Measurements from ENCODE around the gene TMC6. TPM values are rescaled to one million over a fixed set of nuclear protein-coding genes. Genes with fewer than 3 reads are reported as not detected.
A peak's percentile ranks its signal among the peaks of the same experiment; 100 is the strongest.

The TMC6 gene
- total and polyA plus RNA-seq, 2 of the 13 experiments (the other 11 are each of a cell fraction or from before 2014, with no cell fraction given): 48.4 to 99.1 TPM

- 0 out of 2 replicates have a peak, but pooled peaks have one; percentile 21 for TF ChIP-seq ZNF12 (CRISPR knock-in tag; IDR thresholded peaks at IDR 0.05)
- no peak for TF ChIP-seq HES4 (CRISPR knock-in tag; IDR thresholded peaks at IDR 0.05; ENCODE audit: borderline replicate concordance)
- TF ChIP-seq SIX1 (CRISPR knock-in tag; IDR thresholded peaks at IDR 0.05; ENCODE audit: borderline replicate concordance): no peak
- peak; percentile 43; the same call in 1 of the 2 replicates for TF ChIP-seq MXD3 (CRISPR knock-in tag; IDR thresholded peaks at IDR 0.05)
- TF ChIP-seq, protein P1, sequence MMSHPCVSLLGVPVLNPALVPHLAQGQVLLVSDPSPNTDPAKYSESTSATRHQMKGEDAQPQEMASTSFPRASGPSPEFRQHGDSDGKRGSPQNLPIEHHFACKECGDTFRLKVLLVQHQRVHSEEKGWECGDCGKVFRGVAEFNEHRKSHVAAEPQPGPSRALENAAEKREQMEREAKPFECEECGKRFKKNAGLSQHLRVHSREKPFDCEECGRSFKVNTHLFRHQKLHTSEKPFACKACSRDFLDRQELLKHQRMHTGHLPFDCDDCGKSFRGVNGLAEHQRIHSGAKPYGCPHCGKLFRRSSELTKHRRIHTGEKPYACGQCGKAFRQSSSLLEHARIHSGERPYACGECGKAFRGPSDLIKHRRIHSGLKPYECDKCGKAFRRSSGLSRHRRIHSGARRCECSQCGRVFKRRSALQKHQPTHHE (CRISPR knock-in tag; IDR thresholded peaks at IDR 0.05; ENCODE audit: borderline replicate concordance): peak; percentile 83; the same call in 1 of the 2 replicates
- peak; percentile 51; the same call in 1 of the 2 replicates for TF ChIP-seq MTF2 (CRISPR knock-in tag; IDR thresholded peaks at IDR 0.05; ENCODE audit: borderline replicate concordance)
- TF ChIP-seq NKX3-1 (CRISPR knock-in tag; IDR thresholded peaks at IDR 0.05): peak; percentile 73; the same call in 1 of the 2 replicates
- TF ChIP-seq, protein P2, sequence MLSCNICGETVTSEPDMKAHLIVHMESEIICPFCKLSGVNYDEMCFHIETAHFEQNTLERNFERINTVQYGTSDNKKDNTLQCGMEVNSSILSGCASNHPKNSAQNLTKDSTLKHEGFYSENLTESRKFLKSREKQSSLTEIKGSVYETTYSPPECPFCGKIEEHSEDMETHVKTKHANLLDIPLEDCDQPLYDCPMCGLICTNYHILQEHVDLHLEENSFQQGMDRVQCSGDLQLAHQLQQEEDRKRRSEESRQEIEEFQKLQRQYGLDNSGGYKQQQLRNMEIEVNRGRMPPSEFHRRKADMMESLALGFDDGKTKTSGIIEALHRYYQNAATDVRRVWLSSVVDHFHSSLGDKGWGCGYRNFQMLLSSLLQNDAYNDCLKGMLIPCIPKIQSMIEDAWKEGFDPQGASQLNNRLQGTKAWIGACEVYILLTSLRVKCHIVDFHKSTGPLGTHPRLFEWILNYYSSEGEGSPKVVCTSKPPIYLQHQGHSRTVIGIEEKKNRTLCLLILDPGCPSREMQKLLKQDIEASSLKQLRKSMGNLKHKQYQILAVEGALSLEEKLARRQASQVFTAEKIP (CRISPR knock-in tag; IDR thresholded peaks at IDR 0.05; ENCODE audit: borderline replicate concordance): no peak
- TF ChIP-seq ZBTB43 (CRISPR knock-in tag; conservative IDR thresholded peaks at IDR 0.05): 0 out of 2 replicates have a peak, but pooled peaks have one; percentile 70
- peak; percentile 86 for TF ChIP-seq MAX (IDR thresholded peaks at IDR 0.05)
- TF ChIP-seq, protein P3, sequence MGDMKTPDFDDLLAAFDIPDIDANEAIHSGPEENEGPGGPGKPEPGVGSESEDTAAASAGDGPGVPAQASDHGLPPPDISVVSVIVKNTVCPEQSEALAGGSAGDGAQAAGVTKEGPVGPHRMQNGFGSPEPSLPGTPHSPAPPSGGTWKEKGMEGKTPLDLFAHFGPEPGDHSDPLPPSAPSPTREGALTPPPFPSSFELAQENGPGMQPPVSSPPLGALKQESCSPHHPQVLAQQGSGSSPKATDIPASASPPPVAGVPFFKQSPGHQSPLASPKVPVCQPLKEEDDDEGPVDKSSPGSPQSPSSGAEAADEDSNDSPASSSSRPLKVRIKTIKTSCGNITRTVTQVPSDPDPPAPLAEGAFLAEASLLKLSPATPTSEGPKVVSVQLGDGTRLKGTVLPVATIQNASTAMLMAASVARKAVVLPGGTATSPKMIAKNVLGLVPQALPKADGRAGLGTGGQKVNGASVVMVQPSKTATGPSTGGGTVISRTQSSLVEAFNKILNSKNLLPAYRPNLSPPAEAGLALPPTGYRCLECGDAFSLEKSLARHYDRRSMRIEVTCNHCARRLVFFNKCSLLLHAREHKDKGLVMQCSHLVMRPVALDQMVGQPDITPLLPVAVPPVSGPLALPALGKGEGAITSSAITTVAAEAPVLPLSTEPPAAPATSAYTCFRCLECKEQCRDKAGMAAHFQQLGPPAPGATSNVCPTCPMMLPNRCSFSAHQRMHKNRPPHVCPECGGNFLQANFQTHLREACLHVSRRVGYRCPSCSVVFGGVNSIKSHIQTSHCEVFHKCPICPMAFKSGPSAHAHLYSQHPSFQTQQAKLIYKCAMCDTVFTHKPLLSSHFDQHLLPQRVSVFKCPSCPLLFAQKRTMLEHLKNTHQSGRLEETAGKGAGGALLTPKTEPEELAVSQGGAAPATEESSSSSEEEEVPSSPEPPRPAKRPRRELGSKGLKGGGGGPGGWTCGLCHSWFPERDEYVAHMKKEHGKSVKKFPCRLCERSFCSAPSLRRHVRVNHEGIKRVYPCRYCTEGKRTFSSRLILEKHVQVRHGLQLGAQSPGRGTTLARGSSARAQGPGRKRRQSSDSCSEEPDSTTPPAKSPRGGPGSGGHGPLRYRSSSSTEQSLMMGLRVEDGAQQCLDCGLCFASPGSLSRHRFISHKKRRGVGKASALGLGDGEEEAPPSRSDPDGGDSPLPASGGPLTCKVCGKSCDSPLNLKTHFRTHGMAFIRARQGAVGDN (CRISPR knock-in tag; IDR thresholded peaks at IDR 0.05): peak; percentile 93
- peak; percentile 73 for TF ChIP-seq ZGPAT (CRISPR knock-in tag; IDR thresholded peaks at IDR 0.05)
- TF ChIP-seq ZBTB33 (CRISPR knock-in tag; IDR thresholded peaks at IDR 0.05): no peak
- TF ChIP-seq SRY (CRISPR knock-in tag; IDR thresholded peaks at IDR 0.05): 0 out of 2 replicates have a peak, but pooled peaks have one; percentile 30
These were observed 16.4 kb upstream of the TMC6 start (continued) for GRCh38 chr17:78144736-78145641.

Measured in HepG2 (cell line).